Measurements from ENCODE around the gene UCK2.

Gene UCK2

DNA sequence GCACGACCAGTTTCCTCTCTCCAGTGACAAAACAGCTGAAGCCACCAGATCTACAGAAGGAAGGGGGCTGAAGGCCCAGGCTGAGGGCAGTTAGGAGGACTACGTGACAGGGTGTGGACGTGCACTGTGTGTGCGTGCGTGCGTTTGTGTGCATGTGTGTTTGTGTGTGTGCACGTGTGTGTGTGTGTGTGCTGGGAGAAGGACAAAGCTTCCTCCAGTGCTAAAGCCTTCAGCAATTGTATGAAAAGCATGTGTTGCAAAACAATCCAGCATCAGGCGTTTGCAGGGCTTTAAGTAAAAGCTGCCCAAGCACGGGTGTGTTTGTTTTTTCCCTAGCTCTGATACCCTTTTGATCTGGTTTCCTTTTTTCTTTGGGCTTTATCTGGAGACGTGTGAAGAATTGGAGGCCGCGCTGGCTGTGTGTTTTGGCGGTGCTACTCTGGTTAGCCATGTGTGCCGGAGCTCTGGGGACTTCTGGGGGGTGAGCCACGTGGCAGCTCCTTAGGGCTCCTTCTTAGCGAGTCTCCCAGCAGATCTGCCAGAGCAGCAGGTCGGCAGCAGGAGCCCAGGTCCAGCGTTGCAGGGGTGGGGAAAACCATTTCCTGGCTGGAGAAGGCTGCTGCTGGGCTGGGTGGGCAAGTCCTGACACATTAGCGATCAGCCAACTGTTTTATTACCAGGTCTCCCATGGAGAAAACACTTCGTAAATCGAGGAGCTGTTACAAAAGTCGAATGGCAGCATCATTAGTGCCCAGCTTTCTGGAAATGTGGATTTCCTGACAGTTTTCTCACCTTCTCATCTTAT, 73.4 kb downstream of the UCK2 start:
- no peak for DNase-seq (ENCODE audit: low read depth, low spot score)

DNA sequence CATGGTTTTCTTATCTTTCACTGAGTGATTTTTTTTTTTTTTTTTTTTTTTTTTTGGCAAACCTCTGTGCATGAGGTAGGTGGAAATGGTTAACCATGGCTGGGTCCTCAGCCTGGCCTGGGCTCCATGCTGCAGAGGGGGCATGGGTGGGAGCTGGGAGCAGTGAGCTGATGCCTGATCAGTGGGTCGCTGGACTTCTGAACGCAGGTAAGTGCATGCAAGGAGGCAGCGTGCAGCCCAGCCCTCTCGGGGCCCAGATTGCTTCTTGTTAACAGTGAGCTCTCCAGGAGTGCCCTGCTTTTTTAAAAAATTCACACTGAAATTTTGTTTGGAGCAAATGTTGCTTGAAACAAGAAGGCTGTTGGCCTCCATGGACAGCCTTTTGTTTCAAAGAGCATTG, 75.2 kb downstream of the UCK2 start:
- DNase-seq (ENCODE audit: low read depth, low spot score), result no peak

DNA sequence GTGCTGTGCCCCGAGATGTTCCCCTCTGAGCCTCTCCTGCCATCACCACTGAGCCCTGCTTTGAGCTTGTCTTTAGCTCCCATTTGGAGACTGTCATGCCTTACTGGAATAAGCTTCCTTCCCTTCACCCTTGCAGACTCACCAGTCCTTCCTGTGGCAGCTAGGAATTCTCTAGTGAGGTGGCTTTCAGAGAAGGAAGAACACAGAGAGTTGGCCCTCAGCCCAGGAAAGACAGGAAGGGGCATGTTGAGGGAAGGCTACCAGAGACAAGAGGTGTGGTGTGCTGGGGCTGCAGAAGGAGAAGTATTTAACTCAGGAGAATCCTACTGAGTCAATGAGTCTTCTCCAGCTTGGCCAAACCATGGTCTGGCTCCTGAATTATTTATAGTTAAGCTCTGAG, 76.3 kb downstream of the UCK2 start:
- no peak for DNase-seq (ENCODE audit: low read depth, low spot score)

DNA sequence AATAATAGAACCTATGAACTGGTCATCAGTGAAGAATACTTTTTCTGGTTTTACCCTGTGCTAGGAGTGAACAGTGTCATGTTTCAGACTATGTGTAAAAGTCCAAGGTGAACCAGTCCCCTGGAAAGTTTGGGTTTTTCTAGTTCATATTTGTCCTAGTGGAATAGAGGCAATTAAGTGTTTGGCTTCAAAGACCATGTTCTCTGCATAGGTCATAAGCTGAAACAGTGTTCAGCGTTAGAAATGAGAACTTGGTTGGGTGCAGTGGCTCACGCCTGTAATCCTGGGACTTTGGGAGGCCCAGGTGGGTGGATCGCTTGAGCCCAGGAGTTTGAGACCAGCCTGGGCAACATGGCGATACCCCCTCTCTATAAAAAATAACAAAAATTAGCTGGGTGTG, 77.5 kb downstream of the UCK2 start:
- no peak for DNase-seq (ENCODE audit: low read depth, low spot score)

DNA sequence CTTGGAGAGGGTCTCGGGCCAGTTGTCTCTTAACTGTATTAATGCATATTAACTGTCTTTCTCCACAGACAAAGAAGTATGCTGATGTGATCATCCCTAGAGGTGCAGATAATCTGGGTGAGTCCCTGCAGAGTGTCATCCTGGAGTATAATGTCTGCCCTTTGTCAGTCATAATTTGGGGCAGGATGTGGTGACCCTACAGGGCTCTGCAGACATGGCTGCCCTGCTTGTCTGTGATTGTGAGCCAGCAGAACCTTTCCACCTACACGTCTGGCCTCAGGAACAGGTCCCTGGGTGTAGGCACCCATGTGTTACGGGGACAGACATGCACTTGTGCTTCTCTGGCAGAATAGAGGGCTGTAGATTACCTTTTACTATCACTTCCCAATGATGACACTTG, 78.4 kb downstream of the UCK2 start:
- DNase-seq (ENCODE audit: low read depth, low spot score), result no peak

DNA sequence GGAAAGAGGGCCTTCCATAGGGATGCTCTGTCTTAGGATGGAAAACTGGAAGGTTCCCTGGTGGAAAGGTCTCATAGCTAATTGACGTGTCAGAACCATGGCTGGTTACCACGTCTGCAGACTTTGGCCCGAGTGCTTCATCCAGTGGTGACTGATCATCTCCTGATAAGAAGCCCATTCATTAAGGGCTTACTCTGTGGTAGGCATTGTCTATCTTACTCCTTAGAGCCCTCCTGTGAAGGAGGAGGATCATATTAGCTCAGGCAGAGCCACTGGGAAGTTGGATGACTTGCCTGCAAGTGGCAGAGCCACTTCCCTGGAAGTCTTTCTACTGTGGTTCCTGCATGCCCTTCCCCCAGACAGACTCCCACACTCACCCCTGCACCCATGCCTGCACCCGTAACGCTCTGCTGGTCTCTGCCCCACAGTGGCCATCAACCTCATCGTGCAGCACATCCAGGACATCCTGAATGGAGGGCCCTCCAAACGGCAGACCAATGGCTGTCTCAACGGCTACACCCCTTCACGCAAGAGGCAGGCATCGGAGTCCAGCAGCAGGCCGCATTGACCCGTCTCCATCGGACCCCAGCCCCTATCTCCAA, 79.9 kb downstream of the UCK2 start:
- no peak for DNase-seq (ENCODE audit: low read depth, low spot score)

DNA sequence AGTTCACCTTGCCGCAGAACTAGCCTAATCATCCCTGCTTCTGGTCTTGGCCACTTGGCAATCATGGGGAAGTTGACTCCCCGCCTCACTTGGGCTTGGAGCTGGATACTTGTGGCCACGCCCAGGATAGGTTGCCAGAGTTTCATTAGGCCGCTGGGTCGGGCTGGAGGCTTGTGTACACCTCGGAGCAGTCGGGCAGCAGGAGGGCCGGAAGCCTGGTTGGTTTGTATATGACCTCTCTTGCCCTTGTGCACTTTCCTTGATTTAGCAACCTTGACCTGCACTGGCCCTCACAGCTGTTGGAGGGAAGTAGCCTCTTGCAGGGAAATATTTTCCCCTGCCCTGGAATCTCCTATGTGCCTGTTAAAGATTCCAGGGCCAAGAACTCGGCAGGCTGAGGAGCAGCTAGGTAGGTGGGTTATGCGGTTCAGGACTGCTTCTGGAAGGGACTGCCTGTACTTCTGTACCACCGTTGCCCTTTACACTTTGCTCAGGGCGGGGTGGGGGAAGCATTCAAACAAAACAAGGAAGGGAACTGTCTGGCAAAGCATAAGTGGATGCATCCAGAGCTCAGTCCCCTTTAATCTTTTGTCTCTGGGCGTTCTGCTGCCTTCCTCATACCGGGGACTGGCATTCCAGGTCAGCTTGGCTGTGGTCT, 83.5 kb downstream of the UCK2 start:
- no peak for DNase-seq (ENCODE audit: low read depth, low spot score)

DNA sequence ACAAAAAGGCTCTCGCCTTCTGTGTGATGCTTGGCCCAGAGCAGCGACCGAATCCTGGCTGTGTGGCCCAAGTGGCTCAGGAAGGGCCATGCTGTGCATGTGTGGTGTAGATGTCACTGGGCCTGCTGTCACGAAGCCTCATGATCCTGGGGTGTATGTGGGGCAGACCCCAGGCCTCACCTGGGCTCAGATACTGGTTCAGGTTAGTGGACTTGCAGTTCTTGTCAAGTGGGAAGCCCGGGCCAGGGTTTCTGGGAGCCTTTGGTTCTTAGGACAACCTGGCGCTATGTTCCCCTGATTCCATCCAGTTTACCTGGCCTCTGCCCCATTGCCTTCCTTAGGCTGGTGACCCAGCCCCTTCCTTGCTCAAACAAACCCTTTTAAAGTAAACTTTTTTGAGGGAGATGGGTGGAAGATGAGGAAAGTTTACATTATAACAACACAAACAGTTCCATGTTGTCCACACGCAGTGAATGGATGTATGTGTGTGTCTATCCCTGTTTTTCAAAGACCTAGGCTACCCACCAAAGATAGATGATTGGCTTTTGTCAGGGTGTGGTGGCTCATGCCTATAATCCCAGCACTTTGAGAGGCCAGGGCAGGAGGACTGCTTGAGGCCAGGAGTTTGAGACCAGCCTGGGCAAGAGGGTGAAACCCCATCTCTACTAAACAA, 84.3 kb downstream of the UCK2 start:
- DNase-seq (ENCODE audit: low read depth, low spot score), result no peak

DNA sequence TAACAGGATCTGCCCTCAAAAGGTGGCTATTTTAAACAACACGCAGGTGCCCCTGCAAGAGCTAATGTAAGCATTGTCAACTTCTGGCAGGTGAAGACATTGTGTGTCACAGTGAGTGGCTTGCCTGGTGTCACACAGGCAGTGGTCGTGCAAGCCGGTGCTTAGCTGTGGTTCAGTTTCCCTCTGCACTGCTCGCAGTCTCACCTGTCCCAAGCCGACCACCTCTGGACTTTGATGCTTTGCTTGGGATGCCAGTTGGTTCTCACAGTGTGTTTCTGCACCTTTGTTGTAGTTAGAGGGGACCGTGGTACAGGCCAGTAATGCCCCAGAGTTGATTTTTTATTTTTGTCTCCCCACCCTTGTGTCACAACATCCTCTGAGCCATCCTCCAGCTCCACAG, 85.2 kb downstream of the UCK2 start:
- DNase-seq (ENCODE audit: low read depth, low spot score), result no peak

DNA sequence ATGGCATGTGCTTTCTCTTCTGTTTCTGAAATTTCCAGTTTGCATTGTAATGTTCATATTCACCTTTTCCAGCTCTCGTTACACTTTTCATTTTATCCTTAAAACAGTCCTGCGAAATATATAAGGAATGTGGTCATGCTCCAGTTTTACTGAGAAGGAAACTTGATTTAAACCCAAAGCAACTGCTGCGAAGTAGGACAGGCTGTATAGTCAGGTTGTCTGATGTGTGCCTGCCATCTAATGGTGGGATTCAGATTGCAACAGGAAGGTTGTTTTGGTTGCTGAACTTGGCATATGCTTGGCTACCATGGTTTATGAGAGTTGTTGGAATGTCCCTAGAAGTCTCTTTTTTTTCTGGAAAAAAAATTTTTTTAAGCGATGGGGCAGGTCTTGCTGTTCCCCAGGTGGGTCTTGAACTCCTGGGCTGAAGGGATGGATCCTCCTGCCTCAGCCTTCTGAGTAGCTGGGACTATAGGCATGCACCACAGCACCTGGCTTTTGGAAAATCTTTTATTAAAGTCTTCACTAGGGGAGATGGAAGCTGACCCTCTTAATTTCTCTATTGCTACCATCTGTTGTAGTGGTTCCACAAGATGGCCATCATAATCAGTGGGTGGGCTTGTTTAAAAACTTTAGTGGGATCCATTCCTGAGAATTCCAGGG, 86.9 kb downstream of the UCK2 start:
- peak; percentile 69 for DNase-seq (ENCODE audit: low read depth, low spot score)

DNA sequence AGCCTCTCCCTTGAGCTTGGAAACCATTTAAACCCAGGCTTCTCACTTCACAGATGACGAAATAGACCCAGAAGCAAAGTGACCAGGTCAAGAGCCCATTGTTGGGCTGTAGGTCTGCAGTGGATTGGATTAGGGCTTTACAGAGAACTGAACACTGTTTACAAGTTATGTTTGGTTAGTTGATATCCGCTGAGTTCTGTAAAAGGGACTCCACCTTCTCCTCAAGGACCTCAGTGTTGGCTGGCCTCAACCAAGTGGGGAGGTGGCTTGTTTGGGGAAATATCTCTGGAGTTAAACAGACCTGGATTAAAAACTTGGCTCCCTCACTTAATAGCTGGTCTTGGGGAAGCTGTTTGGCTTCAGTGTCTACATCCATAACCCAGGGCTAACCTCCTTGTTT, 88.1 kb downstream of the UCK2 start:
- no peak for DNase-seq (ENCODE audit: low read depth, low spot score)

DNA sequence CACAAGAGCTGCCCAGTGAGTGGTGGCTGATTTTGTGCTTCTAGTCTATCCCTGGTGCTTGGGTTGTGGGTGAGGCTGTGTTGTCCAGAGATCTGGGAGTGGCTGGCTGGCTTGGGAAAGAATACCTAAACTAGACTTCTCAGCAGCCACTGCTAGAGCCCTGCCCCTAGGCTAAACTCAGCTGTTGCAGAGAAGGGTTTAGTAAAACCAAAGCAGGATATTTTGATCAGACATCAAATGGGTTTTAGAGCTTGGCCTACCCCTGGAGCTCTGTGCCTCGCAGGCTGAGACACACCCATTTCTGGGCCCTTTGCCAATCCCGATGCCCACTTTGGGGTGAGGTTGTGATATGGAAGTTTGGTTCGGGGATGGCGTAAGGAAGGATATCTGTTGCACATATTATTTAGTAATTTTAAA, 88.5 kb downstream of the UCK2 start:
- DNase-seq (ENCODE audit: low read depth, low spot score), result no peak

DNA sequence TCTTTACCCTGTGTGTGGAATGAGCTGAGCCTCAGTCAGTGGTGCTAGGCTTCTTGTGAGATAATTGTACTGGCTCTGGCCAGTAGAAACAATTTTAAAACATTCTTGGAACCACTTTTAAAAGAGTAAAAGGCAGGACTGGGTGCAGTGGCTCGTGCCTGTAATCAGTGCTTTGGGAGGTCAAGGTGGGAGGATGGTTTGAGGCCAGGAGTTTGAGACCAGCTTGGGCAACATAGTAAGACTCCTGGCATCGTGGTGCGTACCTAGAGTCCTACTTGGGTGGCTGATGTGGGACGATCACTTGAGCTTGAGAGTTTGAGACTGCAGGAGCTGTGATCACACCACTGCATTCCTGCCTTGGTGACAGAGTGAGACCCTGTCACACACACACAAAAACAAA, 89.8 kb downstream of the UCK2 start:
- no peak for DNase-seq (ENCODE audit: low read depth, low spot score)

DNA sequence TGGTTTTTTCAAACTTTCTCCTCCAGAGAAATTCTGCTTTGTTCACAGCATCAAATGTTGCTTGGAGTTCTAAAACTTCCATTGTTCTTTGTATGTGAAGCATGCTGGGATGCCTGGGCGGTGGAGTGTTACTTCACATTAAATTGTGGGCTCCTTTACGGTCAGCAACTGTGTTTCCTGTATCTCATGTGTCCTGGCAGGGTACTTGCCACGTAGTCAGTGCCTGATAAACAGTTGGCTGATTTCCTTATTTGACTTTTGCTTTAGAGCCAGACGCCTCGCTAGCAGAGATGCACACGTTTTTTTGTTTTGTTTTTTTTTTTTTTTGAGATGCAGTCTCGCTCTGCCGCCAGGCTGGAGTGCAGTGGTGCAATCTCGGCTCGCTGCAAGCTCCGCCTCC, 96.7 kb downstream of the UCK2 start:
- no peak for DNase-seq (ENCODE audit: low read depth, low spot score)

DNA sequence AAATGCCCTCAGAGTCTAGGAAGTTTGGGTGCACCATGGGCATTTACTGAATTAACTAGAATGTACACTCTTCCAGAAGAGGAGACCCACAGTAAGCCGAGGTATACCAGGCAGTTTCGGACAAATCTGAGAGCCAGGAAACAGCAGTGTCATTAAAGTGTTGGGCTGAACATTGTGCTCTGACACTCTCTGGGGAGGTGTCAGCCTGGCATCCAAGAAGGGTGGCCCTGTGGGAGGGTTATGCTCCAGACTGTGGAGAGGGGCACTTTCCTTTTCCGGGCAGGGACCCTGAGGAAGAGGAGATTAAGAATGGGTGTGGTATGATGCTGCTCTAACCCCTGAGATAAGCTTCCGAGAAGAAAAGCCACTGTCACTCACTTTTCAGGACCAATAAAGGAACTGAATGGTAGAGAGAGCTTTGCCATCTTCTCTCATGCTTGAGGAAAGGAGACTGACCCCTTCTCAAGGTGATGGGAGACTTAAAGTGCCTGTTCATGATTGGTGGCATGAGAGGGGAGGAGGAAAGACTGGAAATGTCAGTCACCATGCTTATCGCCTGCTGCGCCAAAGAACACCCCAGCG, 98.2 kb downstream of the UCK2 start:
- DNase-seq (ENCODE audit: low read depth, low spot score), result no peak

DNA sequence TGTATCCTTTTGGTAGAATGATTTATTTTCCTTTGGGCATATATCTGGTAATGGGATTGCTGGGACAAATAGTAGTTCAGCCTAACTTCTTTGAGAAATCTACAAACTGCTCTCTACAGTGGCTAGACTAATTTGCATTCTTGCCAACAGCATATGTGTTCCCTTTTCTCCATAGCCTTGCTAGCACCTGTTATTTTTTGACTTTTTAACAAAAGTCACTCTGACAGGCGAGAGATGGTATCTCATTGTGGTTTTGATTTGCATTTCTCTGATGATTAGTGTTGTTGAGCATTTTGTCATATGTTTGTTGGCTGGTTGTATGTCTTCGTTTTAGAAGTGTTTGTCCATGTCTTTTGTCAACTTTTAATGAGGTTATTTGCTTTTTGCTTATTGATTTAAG, 99.8 kb downstream of the UCK2 start:
- no peak for DNase-seq (ENCODE audit: low read depth, low spot score)

DNA sequence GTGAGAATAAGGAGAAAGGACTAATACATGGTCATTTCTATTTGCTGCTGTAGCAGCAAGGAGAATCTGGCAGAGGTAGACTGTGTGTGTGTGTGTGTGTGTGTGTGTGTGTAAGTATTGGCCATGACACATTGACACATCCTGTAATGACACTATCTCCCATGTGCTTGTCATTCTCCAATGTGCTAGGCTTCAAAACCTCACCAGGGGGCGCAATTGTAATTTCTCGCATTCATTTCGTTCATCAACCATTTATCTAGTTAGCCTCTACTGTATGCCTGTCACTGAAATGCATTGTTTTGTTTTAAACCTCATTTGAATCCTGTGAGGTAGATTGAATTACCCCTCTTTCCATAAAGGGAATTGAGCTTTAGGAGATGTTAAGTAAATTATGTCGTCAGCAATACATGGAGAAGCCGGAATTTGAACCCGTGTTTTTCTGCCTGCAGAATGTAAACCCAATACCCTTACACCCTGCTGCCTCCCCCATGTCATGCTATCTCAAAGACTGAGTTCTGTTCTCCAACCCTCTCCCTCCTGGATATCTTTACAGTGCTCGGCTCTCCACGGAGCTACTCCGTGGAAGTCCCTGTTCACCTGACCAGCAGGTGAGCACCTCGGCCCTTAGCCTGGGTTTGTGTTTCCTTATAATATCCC, 100.8 kb downstream of the UCK2 start:
- no peak for DNase-seq (ENCODE audit: low read depth, low spot score)

DNA sequence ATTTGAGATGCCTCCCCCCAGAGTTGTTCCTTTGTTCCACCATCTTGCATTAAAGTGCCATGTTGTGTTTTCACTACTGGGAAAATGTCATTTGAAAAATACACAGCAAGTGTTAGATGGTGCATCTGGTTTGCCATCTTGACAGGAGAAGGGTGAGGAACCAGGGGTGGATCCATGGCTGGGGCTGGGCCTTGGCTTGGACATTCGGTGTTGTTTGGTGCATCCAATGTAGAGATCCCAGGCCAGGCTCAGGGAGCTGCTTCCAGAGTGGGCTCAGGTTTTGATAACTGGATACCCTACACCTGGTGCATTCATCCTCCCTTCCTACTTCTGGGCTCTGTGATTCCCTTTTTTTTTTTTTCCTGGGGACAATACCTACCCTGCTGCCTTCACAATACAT, 103.5 kb downstream of the UCK2 start:
- no peak for DNase-seq (ENCODE audit: low read depth, low spot score)

DNA sequence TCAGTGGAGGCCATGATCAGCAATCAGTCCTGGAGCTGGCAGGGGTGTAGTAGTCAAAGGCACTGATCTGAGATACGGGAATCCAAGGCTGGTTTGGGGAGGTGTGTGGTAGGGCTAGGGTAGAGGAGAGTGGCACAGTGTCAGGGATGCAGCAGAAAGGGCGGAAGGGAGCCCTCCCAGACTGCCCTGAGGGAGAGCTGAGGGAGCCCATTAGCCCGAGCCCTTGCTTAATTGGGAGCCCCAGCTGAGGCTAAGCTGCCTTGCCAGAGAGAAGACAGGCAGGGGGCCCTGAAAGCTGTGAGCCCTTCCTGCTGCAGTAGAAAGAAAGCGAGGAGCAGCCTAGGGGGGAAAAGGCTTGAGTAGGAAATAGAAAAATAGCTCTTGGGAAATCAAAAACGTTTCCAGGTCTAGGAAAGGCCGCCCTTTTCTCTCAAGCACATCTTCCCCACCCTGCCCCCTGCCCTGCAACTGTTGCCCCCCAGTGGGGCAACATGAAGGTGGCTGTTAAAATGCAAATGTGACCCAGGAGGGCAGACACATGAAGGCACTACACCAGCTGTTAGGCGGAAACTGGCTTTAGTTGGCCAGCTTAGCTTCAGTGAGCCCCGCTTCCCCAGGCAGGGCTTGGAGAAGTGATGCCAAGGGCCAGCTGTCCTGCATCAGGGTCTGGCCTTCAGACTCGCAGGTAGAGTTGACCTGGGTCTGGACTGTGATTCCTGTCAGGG, 106.2 kb downstream of the UCK2 start:
- DNase-seq (ENCODE audit: low read depth, low spot score), result no peak

DNA sequence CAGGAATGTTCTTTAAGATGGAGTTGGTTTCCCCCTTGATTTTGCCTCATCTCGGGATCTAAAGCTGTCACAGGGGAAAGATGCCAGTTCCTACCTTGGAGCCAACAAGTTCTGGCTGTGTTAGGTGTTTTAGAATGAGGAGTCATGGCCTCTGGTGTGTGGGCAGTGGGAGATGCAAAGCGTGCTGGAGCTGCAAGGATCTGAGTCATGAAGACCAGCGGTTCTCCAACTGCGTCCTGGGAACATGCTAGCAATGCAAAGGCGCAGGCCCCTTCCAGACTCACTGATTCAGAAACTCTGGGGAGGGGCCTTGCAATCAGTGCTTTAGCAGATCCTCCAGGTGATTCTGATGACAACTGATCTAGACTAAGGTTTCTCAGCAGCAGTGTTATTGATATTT, 109.1 kb downstream of the UCK2 start:
- DNase-seq (ENCODE audit: low read depth, low spot score), result no peak

Data from smooth muscle cell of the brain vasculature (primary cell).